Stimulated activated CD4-positive, alpha-beta T cell treated with anti-CD3 and anti-CD28 coated beads, Interleukin-4, amount 100 ng/mL, for 48 hours (primary cell): Measurements from ENCODE around the gene FAM209B.
"Not testable (repeated sequence)": the region's sequence is repeated elsewhere in the genome, so short reads cannot be mapped to it uniquely, and the experiment has no call there.

Experiments used
- DNase-seq, 2 donors: peaks; one replicate each; pipeline ENCODE4 v3.0.0-alpha.2; 2020; ENCODE audit warnings: low read depth in 2 of 2

Gene FAM209B

GRCh38 chr20:56540415-56540814 lies 7.4 kb downstream of the FAM209B start:
- DNase-seq = no peak

DNA sequence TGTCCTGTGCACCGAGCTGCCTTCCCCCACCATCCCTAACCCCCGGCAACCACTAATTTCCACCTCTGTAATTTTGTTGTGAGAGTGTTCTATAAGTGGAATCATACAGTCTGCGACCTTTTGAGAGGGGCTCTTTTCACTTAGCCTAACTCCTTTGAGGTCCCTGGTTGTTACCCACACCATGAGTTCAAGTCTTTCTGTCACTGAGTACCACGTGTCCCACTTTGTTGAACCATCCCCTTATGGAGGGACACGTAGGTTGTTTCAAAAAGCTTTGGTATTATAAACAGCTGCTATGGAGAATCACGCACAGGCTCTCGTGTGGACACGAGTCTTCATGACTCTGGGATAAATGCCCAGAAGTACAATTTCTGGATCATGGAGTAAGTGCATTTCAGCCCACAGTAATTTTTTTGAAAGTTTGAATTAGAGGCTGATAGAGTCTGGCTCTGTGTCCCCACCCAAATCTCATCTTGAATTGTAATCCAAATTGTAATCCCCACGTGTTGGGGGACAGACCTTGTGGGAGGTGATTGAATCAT lies 9.5 kb downstream of the FAM209B start:
- DNase-seq = no peak

DNA sequence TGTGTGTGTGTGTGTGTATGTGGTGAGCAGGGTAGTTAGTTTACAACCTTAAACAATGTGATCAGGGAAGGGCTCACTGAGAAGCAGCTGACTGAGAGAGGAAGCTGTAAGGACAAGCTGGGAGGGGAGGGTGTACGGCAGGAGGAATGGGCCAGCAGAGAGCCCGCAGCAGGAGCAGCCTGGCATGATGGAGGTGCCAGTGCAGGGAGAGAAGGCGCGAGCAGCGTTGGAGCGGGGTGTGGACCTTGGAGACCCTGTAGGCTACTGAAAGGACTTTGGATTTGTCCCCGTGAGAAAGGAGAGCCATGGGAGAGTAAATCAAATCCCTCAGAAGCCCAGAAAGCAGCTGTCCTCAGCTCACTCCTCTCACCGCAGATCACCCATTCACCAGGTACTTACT lies 18.5 kb downstream of the FAM209B start:
- no peak for DNase-seq

- no peak for DNase-seq
These were observed 20.0 kb downstream of the FAM209B start for GRCh38 chr20:56552911-56553629.

GRCh38 chr20:56554869-56555268 lies 21.8 kb downstream of the FAM209B start:
- DNase-seq = no peak

GRCh38 chr20:56558968-56559367 lies 25.9 kb downstream of the FAM209B start:
- DNase-seq = no peak

GRCh38 chr20:56564526-56564925 lies 31.5 kb downstream of the FAM209B start:
- not testable (repeated sequence) for DNase-seq

GRCh38 chr20:56565511-56565910 lies 32.5 kb downstream of the FAM209B start:
- no peak for DNase-seq

- DNase-seq = no peak
These were observed 33.6 kb downstream of the FAM209B start for GRCh38 chr20:56566621-56567020.

DNA sequence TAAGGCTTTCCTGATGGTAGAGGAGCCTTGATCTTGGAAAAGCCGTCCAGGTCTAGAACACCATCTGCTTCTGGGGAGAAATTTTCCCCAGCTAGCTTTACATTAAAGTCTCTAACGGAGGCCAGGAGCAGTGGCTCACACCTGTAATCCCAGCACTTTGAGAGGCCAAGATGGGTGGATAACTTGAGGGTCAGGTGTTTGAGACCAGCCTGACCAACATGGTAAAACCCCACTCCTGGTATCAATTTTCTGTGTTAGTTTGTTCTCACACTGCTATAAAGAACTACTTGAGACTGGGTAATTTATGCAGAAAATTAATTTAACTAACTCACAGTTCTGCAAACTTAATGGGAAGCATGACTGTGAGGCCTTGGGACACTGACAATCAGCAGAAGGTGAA lies 37.8 kb downstream of the FAM209B start:
- DNase-seq = no peak

DNA sequence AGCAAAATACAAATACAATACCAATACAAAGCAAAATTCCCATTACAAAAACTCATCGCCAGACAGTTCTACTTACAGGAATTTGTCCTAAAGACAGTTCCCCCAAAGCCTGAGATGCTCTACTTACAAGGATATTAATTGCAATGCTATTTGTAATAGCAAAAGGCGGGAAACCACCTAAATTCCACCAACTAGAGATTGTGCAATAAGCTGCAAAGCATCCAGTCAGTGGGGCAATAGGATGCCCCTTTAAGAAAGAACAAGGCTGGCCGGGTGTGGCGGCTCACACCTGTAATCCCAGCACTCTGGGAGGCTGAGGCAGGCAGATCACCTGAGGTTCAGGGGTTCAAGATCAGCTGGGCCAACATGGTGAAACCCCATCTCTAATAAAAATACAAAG lies 39.1 kb downstream of the FAM209B start:
- DNase-seq = no peak

GRCh38 chr20:56573986-56574385 lies 40.9 kb downstream of the FAM209B start:
- no peak for DNase-seq

- no peak for DNase-seq
These were observed 41.6 kb downstream of the FAM209B start for GRCh38 chr20:56574531-56575142.

DNA sequence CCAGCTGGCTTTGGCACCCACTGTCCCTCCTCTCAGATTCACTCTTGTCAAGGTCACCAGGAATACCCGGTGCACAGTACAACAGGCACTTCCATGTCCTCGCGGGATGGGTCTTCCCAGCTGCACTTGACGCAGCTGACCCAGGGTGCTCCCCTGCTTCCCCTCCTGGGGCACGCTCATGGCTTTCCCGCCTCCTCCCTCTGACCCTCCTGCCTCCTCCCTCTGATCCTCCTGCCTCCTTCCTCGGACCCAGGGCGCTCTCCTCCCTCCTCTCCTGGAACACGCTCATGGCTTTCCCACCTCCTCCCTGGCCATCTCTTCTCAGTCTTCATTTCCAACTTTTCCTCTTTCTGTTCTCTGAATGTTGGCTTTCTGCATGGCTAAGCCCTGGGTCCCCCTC lies 42.1 kb downstream of the FAM209B start:
- no peak for DNase-seq

GRCh38 chr20:56575961-56576360 lies 42.9 kb downstream of the FAM209B start:
- DNase-seq = no peak

GRCh38 chr20:56579301-56579710 lies 46.3 kb downstream of the FAM209B start:
- DNase-seq = no peak

DNA sequence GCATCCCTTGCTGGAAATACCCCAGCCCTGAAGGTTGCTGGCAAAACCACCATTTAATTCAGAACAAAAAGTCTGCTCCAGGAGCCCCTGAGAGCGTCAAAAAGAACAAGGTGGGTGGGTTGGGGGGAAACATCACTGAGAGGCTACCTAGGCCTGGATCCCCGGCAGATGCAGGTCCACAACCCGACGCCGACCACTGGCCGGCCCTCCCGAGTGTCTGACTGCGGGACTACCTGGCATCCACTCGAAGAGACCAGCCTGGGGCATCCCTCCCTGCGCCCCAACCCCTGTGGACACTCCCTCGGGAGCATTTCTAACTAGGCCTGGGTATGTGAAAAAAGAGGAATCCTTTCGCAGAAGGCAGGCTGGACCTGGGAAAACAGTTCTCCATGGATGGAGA lies 47.2 kb downstream of the FAM209B start:
- no peak for DNase-seq

DNA sequence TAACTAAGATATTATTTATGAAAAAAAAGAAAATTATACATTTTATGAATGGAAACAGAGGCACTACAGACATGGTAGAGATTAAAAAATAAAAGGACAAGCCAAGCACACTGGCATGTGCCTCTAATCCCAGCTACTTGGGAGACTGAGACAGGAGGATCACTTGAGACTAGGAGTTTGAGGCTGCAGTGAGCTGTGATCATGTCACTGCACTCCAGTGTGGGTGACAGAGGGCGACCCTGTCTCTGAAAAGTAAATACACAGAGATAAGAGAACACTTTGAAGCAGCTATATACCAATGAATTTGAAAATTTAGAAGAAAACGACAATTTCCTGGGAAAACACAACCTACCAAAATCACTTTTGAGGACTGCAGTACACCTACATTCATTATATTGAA lies 48.7 kb downstream of the FAM209B start:
- DNase-seq = no peak

- no peak for DNase-seq
These were observed 49.5 kb downstream of the FAM209B start for GRCh38 chr20:56582542-56582941.

- no peak for DNase-seq
These were observed 51.9 kb downstream of the FAM209B start for GRCh38 chr20:56584916-56585315.
